HG03066 (cell line): Measurements from ENCODE around the gene GPR68.
"Not testable (repeated sequence)": the region's sequence is repeated elsewhere in the genome, so short reads cannot be mapped to it uniquely, and the experiment has no call there.

ENCODE experiments used
- ATAC-seq: cut with Tn5 transposase; IDR thresholded peaks from one replicate; pipeline ENCODE4 v1.9.1; 2021; ENCODE audit warnings: low read depth; ENCODE audit not compliant: unreplicated experiment

GPR68 gene

DNA sequence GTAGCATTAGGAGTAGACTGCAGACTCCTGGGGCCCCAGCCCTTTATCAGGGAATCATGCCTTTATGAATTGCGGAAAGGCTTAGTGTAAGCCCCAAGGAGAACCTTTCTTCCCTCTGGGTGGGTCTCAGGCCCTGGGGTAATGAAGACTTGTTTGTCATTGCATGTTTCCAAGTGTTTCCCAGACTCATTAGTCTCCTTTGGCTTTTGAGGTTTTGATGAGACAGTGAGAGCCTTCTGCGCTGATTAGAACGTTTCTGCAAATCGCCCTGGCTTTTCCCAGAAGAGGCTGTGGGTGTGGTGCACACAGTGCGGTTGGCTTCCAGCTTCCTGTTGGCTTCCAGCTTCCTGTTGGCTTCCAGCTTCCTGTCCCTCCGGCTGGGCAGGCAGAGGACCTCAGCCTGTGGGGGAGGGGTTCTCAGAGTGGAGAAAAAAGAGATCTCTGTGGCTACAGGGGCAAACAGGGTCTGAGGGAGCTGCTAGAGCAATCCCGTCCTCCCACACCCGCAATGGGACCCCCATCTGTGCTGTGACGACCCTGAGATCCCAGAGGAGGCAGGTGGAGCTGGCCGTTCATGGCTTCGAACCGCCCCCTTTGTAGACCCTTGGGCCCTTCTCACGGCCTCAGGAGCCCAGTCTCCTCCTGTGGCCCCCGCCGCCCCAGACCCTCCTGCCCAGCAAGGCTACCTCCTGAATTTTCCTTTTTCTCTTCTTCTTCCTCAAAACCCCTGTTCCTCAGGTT lies 42.1 kb downstream of the GPR68 start:
- no peak for ATAC-seq

DNA sequence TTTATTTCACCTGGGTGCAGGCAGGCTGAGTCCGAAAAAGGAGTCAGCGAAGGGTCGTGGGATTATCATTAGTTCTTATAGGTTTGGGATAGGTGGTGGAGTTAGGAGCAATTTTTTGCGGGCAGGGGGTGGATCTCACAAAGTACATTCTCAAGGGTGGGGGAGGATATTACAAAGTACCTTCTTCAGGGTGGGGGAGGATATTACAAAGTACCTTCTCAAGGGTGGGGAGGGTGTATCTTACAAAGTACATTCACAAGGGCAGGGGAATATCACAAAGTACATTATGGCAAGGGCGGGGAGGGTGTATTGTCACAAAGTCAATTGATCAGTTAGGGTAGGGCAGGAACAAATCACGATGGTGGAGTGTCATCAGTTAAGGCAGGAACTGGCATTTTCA lies 43.7 kb downstream of the GPR68 start:
- ATAC-seq = not testable (repeated sequence)

DNA sequence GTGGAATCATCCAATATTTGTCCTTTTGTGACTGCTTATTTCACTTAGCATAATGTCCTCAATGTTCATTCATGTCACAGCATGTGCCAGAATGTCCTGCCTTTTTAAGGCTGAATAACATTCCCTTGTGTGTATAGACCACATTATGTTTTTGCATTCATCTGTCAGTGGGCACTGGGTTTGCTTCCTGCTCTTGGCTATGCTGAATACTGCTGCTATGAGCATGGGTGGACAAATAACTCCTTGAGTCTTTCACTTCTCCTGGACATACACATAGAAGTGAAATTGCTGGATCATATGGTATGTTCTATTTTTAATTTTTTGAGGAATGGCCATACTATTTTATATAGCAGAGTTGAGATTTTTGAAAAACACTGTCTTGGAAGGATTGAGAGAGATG lies 46.9 kb downstream of the GPR68 start:
- no peak for ATAC-seq

DNA sequence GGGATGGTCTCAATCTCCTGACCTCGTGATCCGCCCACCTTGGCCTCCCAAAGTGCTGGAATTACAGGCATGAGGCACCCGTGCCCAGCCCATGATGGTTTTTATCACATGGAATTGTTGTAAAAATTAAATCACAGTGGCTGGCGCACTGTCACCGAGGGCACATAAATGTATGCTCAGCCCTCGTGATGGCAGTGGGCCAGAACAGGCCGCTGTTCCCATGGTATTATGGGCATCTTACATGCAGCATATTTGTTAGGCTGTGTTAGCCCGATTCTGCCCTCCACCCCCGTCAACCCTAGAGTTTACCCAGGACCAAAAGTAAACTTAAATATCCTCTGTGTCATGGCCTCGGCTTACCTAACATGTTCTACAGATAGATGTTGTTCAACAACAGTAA lies 48.6 kb downstream of the GPR68 start:
- ATAC-seq = no peak

DNA sequence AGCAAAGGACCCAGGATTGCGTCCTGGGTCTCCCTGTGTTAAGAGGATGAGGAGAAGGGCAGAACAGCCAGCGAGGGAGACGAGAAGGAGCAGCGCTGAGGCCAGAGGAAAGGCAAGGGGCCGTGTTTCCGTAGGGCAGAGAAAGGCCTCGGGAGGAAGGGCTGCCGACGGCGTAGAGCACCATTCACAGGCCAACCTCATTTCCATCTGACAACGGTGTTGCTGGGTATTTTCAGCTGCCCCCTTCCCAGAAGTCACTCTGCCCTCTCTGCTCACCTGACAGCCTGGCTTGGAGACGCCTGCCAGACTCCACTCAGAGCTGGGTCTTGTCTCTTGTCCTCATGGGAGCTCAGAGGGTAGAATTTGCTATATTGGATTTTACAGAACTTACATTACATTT lies 51.4 kb downstream of the GPR68 start:
- ATAC-seq = no peak

DNA sequence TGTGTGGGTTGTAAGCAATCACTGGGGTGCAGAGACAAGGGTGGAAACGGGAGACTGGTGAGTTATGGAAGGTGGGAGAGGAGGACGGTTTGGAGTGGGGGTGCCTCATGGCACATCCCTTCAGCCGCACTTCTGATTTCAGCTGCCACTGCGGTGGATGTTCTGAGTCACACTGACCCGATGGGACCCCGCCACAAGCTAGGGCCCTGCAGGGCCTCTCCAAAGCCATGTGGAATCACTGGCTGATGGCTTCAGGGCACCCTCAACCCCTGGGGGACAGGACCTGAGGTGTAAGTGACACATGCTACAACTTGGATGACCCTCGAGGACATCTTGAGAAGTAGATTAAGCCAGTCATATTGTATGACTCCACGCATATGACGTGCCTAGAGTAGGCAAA lies 53.7 kb downstream of the GPR68 start:
- no peak for ATAC-seq

DNA sequence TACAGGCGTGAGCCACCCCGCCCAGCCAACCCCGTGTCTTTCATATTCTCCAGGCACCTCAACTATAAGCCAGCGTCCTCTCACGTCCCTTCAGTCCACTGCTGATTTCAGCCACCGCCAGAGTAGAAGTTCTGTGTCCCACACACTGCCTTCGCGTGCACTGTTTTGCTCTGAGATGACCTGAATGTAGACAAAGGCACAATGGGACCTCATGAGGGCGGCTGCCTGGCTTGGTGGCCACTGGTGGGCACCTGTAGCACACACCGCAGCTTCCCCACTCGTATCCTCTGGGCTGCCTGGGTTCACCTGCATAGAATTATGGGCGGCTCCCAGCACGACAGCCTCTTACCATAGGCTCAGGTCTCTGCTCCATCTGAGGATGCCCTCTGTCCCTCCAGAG lies 57.2 kb downstream of the GPR68 start:
- no peak for ATAC-seq

DNA sequence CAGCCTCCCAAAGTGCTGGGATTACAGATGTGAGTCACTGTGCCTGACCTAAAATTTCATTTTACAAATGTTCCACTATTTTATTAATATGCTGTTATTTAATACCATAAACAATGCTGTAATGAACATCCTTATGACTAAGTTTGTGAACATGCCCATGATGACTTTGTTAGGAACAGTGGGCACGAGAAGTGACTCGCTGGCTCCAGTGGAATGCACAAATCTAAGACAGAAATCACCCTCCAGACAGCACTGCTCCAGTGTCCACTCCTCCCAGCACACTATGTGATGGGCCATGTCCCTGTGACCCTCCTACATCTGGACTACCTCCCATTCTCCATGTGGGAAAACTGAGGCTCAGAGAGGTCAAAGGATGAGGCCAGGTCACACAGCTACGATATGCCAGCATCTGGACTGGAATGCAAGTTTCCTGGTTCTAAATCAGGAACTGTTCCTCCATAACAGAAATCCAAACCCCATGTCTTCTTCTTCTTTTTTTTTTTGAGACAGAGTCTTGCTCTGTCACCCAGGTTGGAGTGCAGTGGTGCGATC lies 57.9 kb downstream of the GPR68 start:
- no peak for ATAC-seq

DNA sequence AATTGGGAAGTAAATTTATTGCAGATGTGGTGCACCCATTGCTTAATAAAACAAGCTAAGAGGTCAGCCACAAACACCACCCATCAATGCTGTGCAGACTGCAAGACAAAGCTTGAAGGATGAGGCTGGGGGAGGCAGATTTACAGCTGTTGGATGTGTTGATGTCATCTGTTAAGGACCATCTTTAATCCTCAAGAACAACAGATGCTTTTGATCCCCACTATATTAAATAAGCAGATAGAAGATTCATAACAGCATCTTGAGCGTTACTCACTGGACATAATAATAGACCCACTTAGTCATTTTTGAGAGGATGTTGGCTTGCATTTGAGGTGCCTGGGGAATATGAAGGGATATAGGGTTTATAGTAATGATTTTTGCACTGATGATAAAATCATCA lies 58.8 kb downstream of the GPR68 start:
- no peak for ATAC-seq

DNA sequence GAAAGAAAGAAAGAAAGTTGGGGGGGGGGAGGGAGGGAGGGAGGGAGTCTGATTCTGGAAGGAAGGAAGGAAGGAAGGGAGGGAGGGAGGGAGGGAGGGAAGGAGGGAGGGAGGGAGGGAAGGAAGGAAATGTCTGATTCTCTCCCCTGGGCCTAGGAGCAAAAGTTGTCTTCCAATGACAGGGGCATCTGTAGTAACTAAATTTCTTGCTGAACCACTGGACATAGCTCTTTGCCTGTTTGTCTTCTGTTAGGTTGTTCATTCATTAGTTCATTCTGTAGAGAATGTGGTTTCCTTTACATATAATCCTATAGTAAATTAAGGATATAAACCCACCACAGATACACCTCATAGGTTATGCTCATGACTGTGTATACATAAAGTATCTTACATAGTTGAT lies 59.9 kb downstream of the GPR68 start:
- ATAC-seq = no peak

DNA sequence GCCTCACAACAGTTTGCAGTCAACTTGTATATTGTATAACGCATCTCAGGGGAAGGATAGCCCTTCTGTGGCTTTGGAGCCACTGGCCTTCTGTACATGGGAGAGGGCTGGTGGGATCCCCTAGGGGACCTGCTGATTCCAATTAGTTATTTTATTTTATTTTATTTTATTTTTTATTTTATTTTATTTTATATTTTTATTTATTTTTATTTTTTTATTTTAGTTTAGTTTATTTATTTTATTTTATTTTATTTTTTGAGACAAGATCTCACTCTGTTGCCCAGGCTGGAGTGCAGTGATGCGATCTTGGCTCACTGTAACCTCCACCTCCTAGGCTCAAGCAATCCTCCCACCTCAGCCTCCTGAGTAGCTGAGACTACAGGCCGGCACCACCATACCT lies 61.8 kb downstream of the GPR68 start:
- not testable (repeated sequence) for ATAC-seq
